GM12864 (cell line): ENCODE results near the gene TRIM50.
"Not testable (repeated sequence)": the region's sequence is repeated elsewhere in the genome, so short reads cannot be mapped to it uniquely, and the experiment has no call there.

ENCODE experiments used
- DNase-seq: peaks from one replicate; pipeline ENCODE4 v3.0.0-alpha.2; 2011; ENCODE audit warnings: low read depth
- H3K4me3 ChIP-seq: 2 replicates; pipeline ENCODE4 v1.5.1; 2011; ENCODE audit warnings: mild to moderate bottlenecking, low read depth, low read length, control low read depth
- CTCF ChIP-seq: IDR thresholded peaks from 2 replicates; pipeline ENCODE4 v1.5.1; 2011; ENCODE audit warnings: low read depth, mild to moderate bottlenecking, moderate library complexity, low read length, control low read depth, inconsistent platforms; ENCODE audit errors: missing control alignments

TRIM50 gene

GRCh38 chr7:73338321-73338720 lies 10.4 kb upstream of the TRIM50 start:
- no peak overlapping the region for H3K4me3 ChIP-seq
- no peak for TF ChIP-seq CTCF

GRCh38 chr7:73332447-73332846 lies 4.6 kb upstream of the TRIM50 start:
- no peak for DNase-seq
- H3K4me3 ChIP-seq: no peak overlapping the region
- no peak for TF ChIP-seq CTCF

More at GRCh38 chr7:73338321-73338720, 10.4 kb upstream of the TRIM50 start:
- no peak for DNase-seq

GRCh38 chr7:73330772-73331171 lies 2.9 kb upstream of the TRIM50 start:
- H3K4me3 ChIP-seq: no peak overlapping the region
- no peak for TF ChIP-seq CTCF
- no peak for DNase-seq

GRCh38 chr7:73329861-73330581 lies 2.1 kb upstream of the TRIM50 start:
- no peak for DNase-seq
- H3K4me3 ChIP-seq: no peak overlapping the region

GRCh38 chr7:73328696-73329095 lies 814 bp upstream of the TRIM50 start:
- no peak overlapping the region for H3K4me3 ChIP-seq
- no peak for DNase-seq
- TF ChIP-seq CTCF: no peak

More at GRCh38 chr7:73329861-73330581, 2.1 kb upstream of the TRIM50 start:
- no peak for TF ChIP-seq CTCF

GRCh38 chr7:73327449-73327848 lies 433 bp downstream of the TRIM50 start:
- not testable (repeated sequence) for DNase-seq

GRCh38 chr7:73325424-73325823 lies 2.5 kb downstream of the TRIM50 start:
- H3K4me3 ChIP-seq, DNase-seq: not testable (repeated sequence)

More at GRCh38 chr7:73327449-73327848, 433 bp downstream of the TRIM50 start:
- not testable (repeated sequence) for H3K4me3 ChIP-seq

- H3K4me3 ChIP-seq, DNase-seq: not testable (repeated sequence)
- TF ChIP-seq CTCF: peak; percentile 71
These were observed 3.6 kb downstream of the TRIM50 start for GRCh38 chr7:73324081-73324845.

- not testable (repeated sequence) for DNase-seq, H3K4me3 ChIP-seq
These were observed 4.3 kb downstream of the TRIM50 start for GRCh38 chr7:73323434-73324080.

- not testable (repeated sequence) for H3K4me3 ChIP-seq, DNase-seq
These were observed 7.9 kb downstream of the TRIM50 start for GRCh38 chr7:73320009-73320408.

- DNase-seq: not testable (repeated sequence)
These were observed 8.3 kb downstream of the TRIM50 start for GRCh38 chr7:73319541-73319940.

More at GRCh38 chr7:73319541-73319940, 8.3 kb downstream of the TRIM50 start:
- H3K4me3 ChIP-seq: not testable (repeated sequence)
